H1 (cell line): ENCODE data around the gene ENTPD8. TPM values are rescaled to one million over a fixed set of nuclear protein-coding genes. Genes with fewer than 3 reads are reported as not detected.

Experiments
- CTCF ChIA-PET: fragments of 300-600 bp; sonication (Branson Sonifier 250); formaldehyde crosslinking; loops from one replicate; lab custom pipeline; 2021; ENCODE audit not compliant: partially characterized antibody; lab: Charles Lee
- POLR2A ChIA-PET: fragments of 300-600 bp; sonication (Branson Sonifier 250); formaldehyde crosslinking; loops from one replicate; lab custom pipeline; 2021; ENCODE audit warnings: inconsistent platforms; ENCODE audit not compliant: partially characterized antibody; lab: Charles Lee
- DNase-seq, 2 experiments: peaks; one replicate each; pipeline versions ENCODE4 v3.0.0 to v3.0.0-alpha.2; 2010 to 2022; ENCODE audit warnings: low spot score in 2 of 2, low read depth in 1 of 2, mixed read lengths in 1 of 2
- FAIRE-seq: peaks from 2 replicates; lab custom pipeline; 2011; peaks lifted over from hg19 to GRCh38; lab: Jason Lieb, UNC
- H2AFZ ChIP-seq: 2 replicates; pipeline ENCODE4 v1.8.1; 2012; ENCODE audit warnings: low read length, inconsistent platforms
- H2AK5ac ChIP-seq: 2 replicates; pipeline ENCODE4 v1.6.1; 2013; ENCODE audit warnings: low read depth, low read length
- H2BK120ac ChIP-seq: replicated peaks from 2 replicates; pipeline ENCODE3; 2013; ENCODE audit warnings: low read depth, low read length, inconsistent platforms
- H2BK12ac ChIP-seq: 2 replicates; pipeline ENCODE4 v1.6.1; 2013; ENCODE audit warnings: low read depth, low read length
- H2BK15ac ChIP-seq: 2 replicates; pipeline ENCODE4 v1.6.1; 2013; ENCODE audit warnings: low read length
- H2BK20ac ChIP-seq: 2 replicates; pipeline ENCODE4 v1.6.1; 2013; ENCODE audit warnings: low read length
- H2BK5ac ChIP-seq: 2 replicates; pipeline ENCODE4 v1.6.1; 2013; ENCODE audit warnings: low read depth, low read length
- H3K14ac ChIP-seq: 2 replicates; pipeline ENCODE4 v1.6.1; 2013; ENCODE audit warnings: inconsistent platforms; ENCODE audit not compliant: insufficient read length
- H3K18ac ChIP-seq: 2 replicates; pipeline ENCODE4 v1.6.1; 2013; ENCODE audit warnings: low read length; ENCODE audit errors: extremely low read depth
- H3K23ac ChIP-seq: 2 replicates; pipeline ENCODE4 v1.6.1; 2013; ENCODE audit warnings: inconsistent platforms; ENCODE audit not compliant: insufficient read length
- H3K23me2 ChIP-seq: 2 replicates; pipeline ENCODE4 v1.6.1; 2013; ENCODE audit warnings: low read depth, low read length
- H3K27ac ChIP-seq: 2 replicates; pipeline ENCODE4 v1.6.1; 2011; ENCODE audit warnings: low read depth, low read length, inconsistent platforms
- H3K27me3 ChIP-seq, 4 experiments: replicated peaks in 1 of 4; 1 replicate in 1 of 4; 2 replicates in 3 of 4; pipeline versions ENCODE4 v1.6.1 to v1.8.1; 2011 to 2013; ENCODE audit warnings: low read length in 3 of 4, mild to moderate bottlenecking in 3 of 4, inconsistent platforms in 2 of 4, mixed read lengths in 2 of 4, moderate library complexity in 1 of 4; ENCODE audit not compliant: control insufficient read depth in 3 of 4, insufficient read depth in 3 of 4; ENCODE audit errors: extremely low read depth in 1 of 4
- H3K36me3 ChIP-seq, 4 experiments: 2 replicates each; pipeline versions ENCODE4 v1.6.1 to v1.8.1; 2011 to 2013; ENCODE audit warnings: mild to moderate bottlenecking in 4 of 4, low read length in 3 of 4, moderate library complexity in 2 of 4, control low read depth in 1 of 4, inconsistent platforms in 1 of 4; ENCODE audit not compliant: insufficient read depth in 4 of 4, control insufficient read depth in 2 of 4
- H3K4ac ChIP-seq: replicated peaks from 2 replicates; pipeline ENCODE3; 2013; ENCODE audit warnings: low read length, low read depth, mixed read lengths, inconsistent platforms; ENCODE audit not compliant: insufficient read length
- H3K4me1 ChIP-seq, 4 experiments: replicated peaks in 1 of 4; 1 replicate in 1 of 4; 2 replicates in 3 of 4; pipeline versions ENCODE4 v1.6.1 to v1.8.1; 2011 to 2013; ENCODE audit warnings: low read length in 3 of 4, inconsistent platforms in 2 of 4, mixed read lengths in 1 of 4; ENCODE audit not compliant: insufficient read depth in 4 of 4, control insufficient read depth in 3 of 4
- H3K4me2 ChIP-seq, 2 experiments: 2 replicates each; pipeline versions ENCODE4 v1.6.1 to v1.8.1; 2011 to 2013; ENCODE audit warnings: low read depth in 2 of 2, low read length in 2 of 2, control low read depth in 1 of 2, inconsistent platforms in 1 of 2, mild to moderate bottlenecking in 1 of 2; ENCODE audit not compliant: insufficient read depth in 1 of 2
- H3K4me3 ChIP-seq, 4 experiments: fragments of 200-600, 300-600 bp in 1 of 4; sonication (generic), shearing (Covaris generic), sonication (Bioruptor Twin) in 1 of 4; 2 replicates each; pipeline versions ENCODE4 v1.5.1 to v1.8.1; 2011 to 2016; ENCODE audit warnings: low read length in 4 of 4, low read depth in 3 of 4, control low read depth in 2 of 4, inconsistent platforms in 2 of 4, mild to moderate bottlenecking in 2 of 4, mixed read lengths in 1 of 4, moderate library complexity in 1 of 4; ENCODE audit not compliant: insufficient read depth in 2 of 4; ENCODE audit errors: extremely low read depth in 1 of 4
- H3K56ac ChIP-seq: replicated peaks from 2 replicates; pipeline ENCODE3; 2013; ENCODE audit warnings: low read depth, mild to moderate bottlenecking, mixed read lengths, low read length, inconsistent platforms; ENCODE audit not compliant: insufficient read length
- H3K79me1 ChIP-seq: 2 replicates; pipeline ENCODE4 v1.6.1; 2013; ENCODE audit warnings: low read depth, low read length, control low read depth
- H3K79me2 ChIP-seq, 2 experiments: 2 replicates each; pipeline versions ENCODE4 v1.6.1 to v1.8.1; 2012 to 2013; ENCODE audit warnings: low read length in 2 of 2, mild to moderate bottlenecking in 2 of 2, inconsistent platforms in 1 of 2; ENCODE audit not compliant: insufficient read depth in 2 of 2, control insufficient read depth in 1 of 2
- H3K9ac ChIP-seq, 4 experiments: replicated peaks in 1 of 4; 1 replicate in 1 of 4; 2 replicates in 3 of 4; pipeline versions ENCODE4 v1.6.1 to v1.8.1; 2011 to 2013; ENCODE audit warnings: low read depth in 3 of 4, low read length in 3 of 4, control low read depth in 2 of 4, mild to moderate bottlenecking in 2 of 4, moderate library complexity in 2 of 4, inconsistent platforms in 1 of 4; ENCODE audit errors: extremely low read depth in 1 of 4
- H3K9me3 ChIP-seq, 2 experiments: 2 replicates each; pipeline versions ENCODE4 v1.6.1 to v1.8.1; 2012 to 2013; ENCODE audit warnings: mild to moderate bottlenecking in 2 of 2, moderate library complexity in 2 of 2, control low read depth in 1 of 2, inconsistent platforms in 1 of 2, low read depth in 1 of 2, low read length in 1 of 2, mixed read lengths in 1 of 2; ENCODE audit not compliant: insufficient read depth in 2 of 2
- H4K20me1 ChIP-seq, 2 experiments: replicated peaks in 1 of 2; 2 replicates each; pipeline versions ENCODE3 to v1.8.1; 2011 to 2013; ENCODE audit warnings: inconsistent platforms in 2 of 2, low read length in 2 of 2, mild to moderate bottlenecking in 1 of 2; ENCODE audit not compliant: insufficient read depth in 2 of 2, control insufficient read depth in 1 of 2
- H4K5ac ChIP-seq: 2 replicates; pipeline ENCODE4 v1.6.1; 2013; ENCODE audit warnings: low read length, low read depth, mixed read lengths, inconsistent platforms; ENCODE audit not compliant: insufficient read length
- H4K8ac ChIP-seq: 2 replicates; pipeline ENCODE4 v1.8.0; 2013; ENCODE audit warnings: mild to moderate bottlenecking, moderate library complexity, low read length, inconsistent platforms; ENCODE audit not compliant: insufficient read depth; ENCODE audit errors: extremely low read depth
- H4K91ac ChIP-seq: replicated peaks from 2 replicates; pipeline ENCODE3; 2013; ENCODE audit warnings: low read length, mixed read lengths, inconsistent platforms; ENCODE audit not compliant: insufficient read length
- HDAC6 ChIP-seq: IDR thresholded peaks from one replicate; pipeline ENCODE4 v1.7.1; 2012; ENCODE audit warnings: low read depth, mild to moderate bottlenecking, inconsistent platforms, low read length, moderate library complexity
- SIN3A ChIP-seq, 2 experiments: IDR thresholded peaks in 1 of 2; conservative IDR thresholded peaks in 1 of 2; 2 replicates each; pipeline ENCODE4 v1.6.1; 2011 to 2012; ENCODE audit warnings: low read length in 2 of 2, improper control_type of control experiment in 1 of 2, low read depth in 1 of 2, mild to moderate bottlenecking in 1 of 2
- SRF ChIP-seq: IDR thresholded peaks from 2 replicates; pipeline ENCODE4 v1.6.1; 2011; ENCODE audit warnings: mild to moderate bottlenecking, low read depth, low read length, moderate library complexity
- WGBS, 2 experiments: shearing (Covaris generic) in 1 of 2; methylation state at CpG; one replicate each; pipeline versions ENCODE4 v1.1.6 to v1.1.7; 2013 to 2015; ENCODE audit warnings: low lambda C conversion rate in 2 of 2, mixed read lengths in 2 of 2, inconsistent platforms in 1 of 2, low coverage in 1 of 2, missing lambda C conversion rate in 1 of 2; ENCODE audit not compliant: insufficient replicate concordance in 2 of 2, insufficient coverage in 1 of 2, insufficient read length in 1 of 2; ENCODE audit errors: extremely low coverage in 1 of 2, missing lambda C conversion rate in 1 of 2; 5-methylcytosine and 5-hydroxymethylcytosine counted together
- polyA plus RNA-seq, 7 experiments: library from polyadenylated mRNA; depleted of rRNA in 3 of 7; stranded (reverse) in 5 of 7; unstranded in 2 of 7; fragments of >200 nt in 5 of 7; fragments of 200-250 nt in 2 of 7; gene quantifications; 1 replicate in 5 of 7; 2 replicates in 1 of 7; 4 replicates in 1 of 7; pipeline versions ENCODE4 v1.2.1 to v1.2.3, GENCODE V29; 2011 to 2013; ENCODE audit warnings: missing spikeins in 2 of 7, mixed read lengths in 2 of 7
- total RNA-seq: library from RNA; stranded (reverse); fragmentation: NEBNext Ultra II Directional; extraction: Animal tissue kit (Norgen Biotek cat#: 25700); gene quantifications from 2 replicates; pipeline ENCODE4 v1.2.1, GENCODE V29; 2021

ENTPD8 gene
- total and polyA plus RNA-seq, 2 of the 8 experiments (the other 6 are each of a cell fraction or from before 2014, with no cell fraction given): 0.48 to 0.51 TPM

DNA sequence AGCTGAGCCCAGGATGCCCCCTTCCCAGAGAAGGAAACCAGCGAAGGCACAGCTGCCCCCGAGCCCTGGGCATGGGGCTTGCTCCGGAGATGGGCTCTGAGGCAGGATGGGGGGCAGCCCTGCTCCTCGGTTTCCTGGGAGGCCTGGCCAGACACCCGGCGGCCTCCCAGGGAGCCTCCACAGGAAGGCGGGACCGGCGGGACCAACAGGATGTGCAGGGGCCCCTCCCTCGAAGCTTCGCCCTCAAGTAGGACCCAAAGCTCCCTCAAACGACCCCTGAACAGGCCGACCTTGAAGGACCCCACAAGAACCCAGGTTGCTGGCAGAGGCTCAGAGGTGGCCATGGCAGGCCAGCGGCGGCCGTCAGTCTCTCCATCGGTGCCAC lies 29.9 kb downstream of the ENTPD8 start:
- FAIRE-seq: no peak
- Histone ChIP-seq H3K9me3 (no peaks in the 10 kb centered on the region), H3K23me2 (peaks cover 6% of the 10 kb centered on the region; the same call in 1 of the 2 replicates), H3K27ac (no peak overlapping the region), H2BK15ac (no peak overlapping the region), H3K9ac (no peak overlapping the region), H3K18ac (no peak overlapping the region), H2BK20ac (no peak overlapping the region), H2BK5ac (no peak overlapping the region), H3K4ac (no peak overlapping the region), H3K23ac (no peak overlapping the region), H3K56ac (no peak overlapping the region), H3K4me3 (no peak overlapping the region), H3K36me3 (no peaks in the 10 kb centered on the region), H2BK12ac (no peak overlapping the region), H4K5ac (no peak overlapping the region), H3K27me3 (peaks cover 0 to 2% (median 0%) of the 10 kb centered on the region in 4 experiments; a peak in 1 of 7 replicates)
- DNase-seq: no peak
- POLR2A ChIA-PET: interaction anchor here (0.7 kb wide), 1 partner anchor 29 kb away, joined by 3 read pairs; no protein-coding TSS in a partner anchor
- 82% methylated on average over 11 of the region's 17 CpGs; no CpG with 5 or more reads in 1 of the 2 experiments for WGBS, 2 experiments
- TF ChIP-seq HDAC6: no peak
- TF ChIP-seq SIN3A (conservative IDR thresholded peaks at IDR 0.05 in 1 of 2, IDR thresholded peaks at IDR 0.05 in 1 of 2; ENCODE audit: low read depth in 1 of 2, low read length in 2 of 2): no peak
- TF ChIP-seq SRF: no peak
- TF ChIP-seq, all 59 proteins: peak for 0
- Histone ChIP-seq H2AFZ (no peak overlapping the region), H2BK120ac (no peak overlapping the region), H4K8ac (no peak overlapping the region; the same call in 1 of the 2 replicates), H3K4me2 (no peak overlapping the region), H3K14ac (no peak overlapping the region), H2AK5ac (no peak overlapping the region), H3K79me1 (peaks cover 7% of the 10 kb centered on the region; the same call in 1 of the 2 replicates), H3K79me2 (no peaks in the 10 kb centered on the region), H4K91ac (no peak overlapping the region), H4K20me1 (peaks cover 2 to 3% of the 10 kb centered on the region in 2 experiments), H3K4me1 (peaks cover 0 to 8% (median 2%) of the 10 kb centered on the region in 4 experiments; a peak in 6 of 7 replicates)
- CTCF ChIA-PET: interaction anchor here (0.6 to 1.4 kb wide), 3 partner anchors 12 to 591 kb away, joined by 3 to 5 read pairs (median 3); partner anchors contain the start of genes EXD3 and NOXA1
